Measurements from ENCODE around the gene ZBBX. TPM values are rescaled to one million over a fixed set of nuclear protein-coding genes. Genes with fewer than 3 reads are reported as not detected.

ZBBX gene
- total and polyA plus RNA-seq, 2 of the 4 experiments (the other 2 are of a cell fraction): not detected

DNA sequence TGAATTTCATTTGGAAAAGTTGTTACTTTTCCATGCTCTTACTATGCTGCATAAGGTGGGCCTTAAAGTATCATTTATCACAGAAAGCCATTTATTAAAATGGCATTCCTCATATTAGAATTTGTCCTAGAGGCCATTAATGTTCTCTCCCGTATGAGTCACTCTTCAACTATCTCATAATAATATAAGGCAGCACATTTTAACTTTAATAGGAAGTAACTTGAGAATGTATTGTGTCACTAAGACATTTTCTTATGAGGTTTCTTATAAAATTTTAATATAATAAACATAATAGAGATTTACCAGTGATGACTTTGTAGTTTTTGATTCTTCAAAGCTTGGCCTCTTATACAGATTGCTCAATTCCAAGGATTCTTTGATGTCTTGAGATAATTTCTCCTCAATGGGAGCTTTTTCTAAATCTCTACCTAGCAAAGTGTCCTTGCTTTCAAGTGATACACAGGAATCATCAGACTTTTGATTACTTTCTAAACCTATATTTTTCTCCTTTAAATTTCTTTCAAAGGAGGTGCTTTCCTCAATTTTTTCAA lies 74.7 kb downstream of the ZBBX start:
- H3K9me3 ChIP-seq (ENCODE audit: control insufficient read depth, insufficient read depth, low read length): peaks cover 2% of the 10 kb centered on the region; the same call in 1 of the 2 replicates
- no peak for ATAC-seq (ENCODE audit: low read depth)

More for the DNA sequence above, 74.7 kb downstream of the ZBBX start:
- Histone ChIP-seq H3K36me3 (ENCODE audit: control insufficient read depth, insufficient read depth, low read length) (no peaks in the 10 kb centered on the region), H2AK5ac (ENCODE audit: low read depth, low read length) (no peak overlapping the region), H3K27ac (ENCODE audit: insufficient read depth, low read length) (no peak overlapping the region), H3K4me1 (ENCODE audit: control insufficient read depth, insufficient read depth, low read length) (no peaks in the 10 kb centered on the region), H3K18ac (ENCODE audit: low read depth, low read length) (no peak overlapping the region), H3K9ac (ENCODE audit: low read depth, low read length) (no peak overlapping the region), H2AFZ (replicated peaks; ENCODE audit: low read length, poor library complexity) (no peak overlapping the region), H4K20me1 (ENCODE audit: insufficient read depth, low read length) (no peaks in the 10 kb centered on the region), H2BK20ac (ENCODE audit: low read depth, low read length) (no peak overlapping the region), H2AK9ac (replicated peaks; ENCODE audit: low read depth, low read length, poor library complexity) (no peak overlapping the region), H2BK120ac (ENCODE audit: low read depth, low read length) (no peak overlapping the region), H4K5ac (ENCODE audit: low read depth, low read length) (no peak overlapping the region), H3K4ac (ENCODE audit: low read depth, low read length) (no peak overlapping the region), H3K56ac (ENCODE audit: extremely low read depth, insufficient read depth, low read length) (no peak overlapping the region), H4K8ac (ENCODE audit: low read depth in 2 of 2, low read length in 2 of 2) (no peak overlapping the region), H4K91ac (ENCODE audit: insufficient read depth, low read depth, low read length) (no peak overlapping the region), H3K4me3 (ENCODE audit: insufficient read depth, low read depth, low read length) (no peak overlapping the region), H3K9me1 (ENCODE audit: insufficient read depth, low read length) (no peaks in the 10 kb centered on the region), H3K79me1 (ENCODE audit: low read depth in 1 of 2, low read length in 2 of 2) (no peaks in the 10 kb centered on the region), H2BK15ac (ENCODE audit: low read depth, low read length) (no peak overlapping the region), H3K27me3 (ENCODE audit: control insufficient read depth, insufficient read depth, low read length) (no peaks in the 10 kb centered on the region), H2BK5ac (ENCODE audit: low read depth, low read length, poor library complexity, severe bottlenecking) (no peak overlapping the region), H3K4me2 (ENCODE audit: low read depth, low read length) (no peak overlapping the region), H3K23ac (ENCODE audit: low read depth, low read length) (no peak overlapping the region), H3K14ac (replicated peaks; ENCODE audit: low read depth, low read length) (no peak overlapping the region)
- intact Hi-C loops (cut with micrococcal nuclease): no loop called here
- no peak for DNase-seq
- dilution Hi-C loops (cut with HindIII; ENCODE audit: low sequenced_read_pairs, unreplicated experiment): no loop called here
- no CpG with 5 or more reads among the region's 1 CpG for WGBS, 2 experiments (ENCODE audit: extremely low coverage in 2 of 2, insufficient read length in 1 of 2)
- no peak for TF ChIP-seq MAZ (IDR thresholded peaks at IDR 0.05; ENCODE audit: borderline replicate concordance, low read depth, low read length)
- TF ChIP-seq CEBPB (IDR thresholded peaks at IDR 0.05; ENCODE audit: low read depth, low read length): no peak
- TF ChIP-seq MAFK (IDR thresholded peaks at IDR 0.05; ENCODE audit: low read depth, low read length): no peak
- TF ChIP-seq RFX5 (IDR thresholded peaks at IDR 0.05; ENCODE audit: low read depth, low read length): no peak
- no peak for TF ChIP-seq NFE2L2 (IDR thresholded peaks at IDR 0.05; ENCODE audit: low read depth, low read length)
- no peak for TF ChIP-seq BHLHE40 (IDR thresholded peaks at IDR 0.05; ENCODE audit: low read depth, low read length)
- TF ChIP-seq, protein P1, sequence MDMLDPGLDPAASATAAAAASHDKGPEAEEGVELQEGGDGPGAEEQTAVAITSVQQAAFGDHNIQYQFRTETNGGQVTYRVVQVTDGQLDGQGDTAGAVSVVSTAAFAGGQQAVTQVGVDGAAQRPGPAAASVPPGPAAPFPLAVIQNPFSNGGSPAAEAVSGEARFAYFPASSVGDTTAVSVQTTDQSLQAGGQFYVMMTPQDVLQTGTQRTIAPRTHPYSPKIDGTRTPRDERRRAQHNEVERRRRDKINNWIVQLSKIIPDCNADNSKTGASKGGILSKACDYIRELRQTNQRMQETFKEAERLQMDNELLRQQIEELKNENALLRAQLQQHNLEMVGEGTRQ (IDR thresholded peaks at IDR 0.05; ENCODE audit: low read depth, low read length): no peak
- TF ChIP-seq, protein P2, sequence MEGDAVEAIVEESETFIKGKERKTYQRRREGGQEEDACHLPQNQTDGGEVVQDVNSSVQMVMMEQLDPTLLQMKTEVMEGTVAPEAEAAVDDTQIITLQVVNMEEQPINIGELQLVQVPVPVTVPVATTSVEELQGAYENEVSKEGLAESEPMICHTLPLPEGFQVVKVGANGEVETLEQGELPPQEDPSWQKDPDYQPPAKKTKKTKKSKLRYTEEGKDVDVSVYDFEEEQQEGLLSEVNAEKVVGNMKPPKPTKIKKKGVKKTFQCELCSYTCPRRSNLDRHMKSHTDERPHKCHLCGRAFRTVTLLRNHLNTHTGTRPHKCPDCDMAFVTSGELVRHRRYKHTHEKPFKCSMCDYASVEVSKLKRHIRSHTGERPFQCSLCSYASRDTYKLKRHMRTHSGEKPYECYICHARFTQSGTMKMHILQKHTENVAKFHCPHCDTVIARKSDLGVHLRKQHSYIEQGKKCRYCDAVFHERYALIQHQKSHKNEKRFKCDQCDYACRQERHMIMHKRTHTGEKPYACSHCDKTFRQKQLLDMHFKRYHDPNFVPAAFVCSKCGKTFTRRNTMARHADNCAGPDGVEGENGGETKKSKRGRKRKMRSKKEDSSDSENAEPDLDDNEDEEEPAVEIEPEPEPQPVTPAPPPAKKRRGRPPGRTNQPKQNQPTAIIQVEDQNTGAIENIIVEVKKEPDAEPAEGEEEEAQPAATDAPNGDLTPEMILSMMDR (conservative IDR thresholded peaks at IDR 0.05; ENCODE audit: low read depth, low read length): no peak
- no peak for TF ChIP-seq SMC3 (IDR thresholded peaks at IDR 0.05; ENCODE audit: low read depth, low read length)
- TF ChIP-seq POLR2A (IDR thresholded peaks at IDR 0.05; ENCODE audit: low read depth, low read length): no peak
- no peak for TF ChIP-seq CHD1 (IDR thresholded peaks at IDR 0.05; ENCODE audit: low read depth, low read length)
- TF ChIP-seq RAD21 (IDR thresholded peaks at IDR 0.05; ENCODE audit: low read length): no peak
- TF ChIP-seq FOS (IDR thresholded peaks at IDR 0.05; ENCODE audit: low read depth, low read length): no peak
- TF ChIP-seq, protein P3, sequence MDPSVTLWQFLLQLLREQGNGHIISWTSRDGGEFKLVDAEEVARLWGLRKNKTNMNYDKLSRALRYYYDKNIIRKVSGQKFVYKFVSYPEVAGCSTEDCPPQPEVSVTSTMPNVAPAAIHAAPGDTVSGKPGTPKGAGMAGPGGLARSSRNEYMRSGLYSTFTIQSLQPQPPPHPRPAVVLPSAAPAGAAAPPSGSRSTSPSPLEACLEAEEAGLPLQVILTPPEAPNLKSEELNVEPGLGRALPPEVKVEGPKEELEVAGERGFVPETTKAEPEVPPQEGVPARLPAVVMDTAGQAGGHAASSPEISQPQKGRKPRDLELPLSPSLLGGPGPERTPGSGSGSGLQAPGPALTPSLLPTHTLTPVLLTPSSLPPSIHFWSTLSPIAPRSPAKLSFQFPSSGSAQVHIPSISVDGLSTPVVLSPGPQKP (IDR thresholded peaks at IDR 0.05; ENCODE audit: borderline replicate concordance, low read depth, low read length): no peak
- no peak for TF ChIP-seq RCOR1 (IDR thresholded peaks at IDR 0.05; ENCODE audit: insufficient replicate concordance, low read length)
- no peak for TF ChIP-seq MXI1 (IDR thresholded peaks at IDR 0.05; ENCODE audit: borderline replicate concordance, low read depth, low read length)
- ChIA-PET CTCF (no interaction called here), POLR2A (ENCODE audit: unreplicated experiment) (interaction anchor here (0.5 kb wide), 1 partner anchor 9 kb away, joined by 3 read pairs; no protein-coding TSS in a partner anchor)
- no TSS peak for BruUV-seq (replicated peaks)
- in situ Hi-C loops (cut with MboI; ENCODE audit: low sequenced_read_pairs): no loop called here
